T-helper 17 cell (primary cell): ENCODE data around the gene AWAT2. TPM values are rescaled to one million over a fixed set of nuclear protein-coding genes. Genes with fewer than 3 reads are reported as not detected.

Experiments used
- ATAC-seq: fragments of 150-1000 bp; cut with Tn5 transposase; 2 replicates; pipeline ENCODE4 v1.10.0; 2021; ENCODE audit warnings: mild to moderate bottlenecking, moderate library complexity
- DNase-seq, 3 donors: peaks; one replicate each; pipeline versions ENCODE4 v3.0.0 to v3.0.0-alpha.2; 2020 to 2021
- H3K9me3 ChIP-seq: one replicate; pipeline ENCODE4 v1.7.0; 2013; ENCODE audit warnings: low read length, mild to moderate bottlenecking; ENCODE audit not compliant: control insufficient read depth, poor library complexity, severe bottlenecking
- H3K27ac Mint-ChIP-seq: one replicate; pipeline ENCODE4 v1.8.0; 2022; ENCODE audit warnings: mild to moderate bottlenecking, moderate library complexity, mixed read lengths
- H3K27me3 Mint-ChIP-seq: one replicate; pipeline ENCODE4 v1.8.0; 2022; ENCODE audit warnings: mixed read lengths
- H3K36me3 Mint-ChIP-seq: one replicate; pipeline ENCODE4 v1.8.0; 2022; ENCODE audit warnings: low read depth, mixed read lengths
- H3K4me1 Mint-ChIP-seq: one replicate; pipeline ENCODE4 v1.8.0; 2022; ENCODE audit warnings: mild to moderate bottlenecking, mixed read lengths
- H3K4me3 Mint-ChIP-seq: one replicate; pipeline ENCODE4 v1.8.0; 2022; ENCODE audit warnings: mild to moderate bottlenecking, moderate library complexity, mixed read lengths
- total RNA-seq, 4 donors: library from RNA in 2 of 4; stranded (reverse) in 2 of 4; gene quantifications; one replicate each; pipeline ENCODE4 v1.2.3 and lab custom pipeline; 2022 to 2026

Gene AWAT2
- total RNA-seq, 2 donors from 2014 or later: not detected

GRCh38 chrX:70033348-70034051 is 16.2 kb downstream of the AWAT2 start:
- peaks cover 13% of the 10 kb centered on the region for H3K4me1 Mint-ChIP-seq
- ATAC-seq (no peak), DNase-seq (no peak)
- no peak overlapping the region for H3K4me3 Mint-ChIP-seq
- no peaks in the 10 kb centered on the region for H3K36me3 Mint-ChIP-seq
- H3K27me3 Mint-ChIP-seq: no peaks in the 10 kb centered on the region
- no peak overlapping the region for H3K27ac Mint-ChIP-seq
- H3K9me3 ChIP-seq: no peaks in the 10 kb centered on the region

DNA sequence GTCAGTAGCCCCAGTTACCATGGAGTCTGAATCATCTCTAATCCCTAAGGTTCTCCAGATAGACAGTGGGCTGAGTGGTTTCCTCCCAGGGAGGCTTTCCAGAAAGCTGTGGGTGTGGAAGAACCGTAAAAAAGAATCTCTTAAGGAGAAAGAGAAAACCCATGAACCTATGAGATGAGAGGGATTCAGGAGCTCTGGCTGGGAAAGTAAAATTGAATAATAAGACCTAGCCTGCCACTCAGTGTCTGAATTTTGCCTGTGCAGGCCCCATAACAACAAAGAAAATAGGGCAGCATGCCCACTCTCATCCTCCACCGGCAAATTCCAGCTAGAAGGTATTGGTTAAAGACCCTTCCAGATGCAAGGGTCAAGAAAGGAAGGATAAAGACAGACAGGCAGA is 16.9 kb downstream of the AWAT2 start:
- no peaks in the 10 kb centered on the region for H3K36me3 Mint-ChIP-seq
- peaks cover 13% of the 10 kb centered on the region for H3K4me1 Mint-ChIP-seq
- no peaks in the 10 kb centered on the region for H3K9me3 ChIP-seq
- ATAC-seq: no peak
- H3K4me3 Mint-ChIP-seq: no peak overlapping the region
- no peak overlapping the region for H3K27ac Mint-ChIP-seq
- DNase-seq: no peak
- H3K27me3 Mint-ChIP-seq: no peaks in the 10 kb centered on the region

DNA sequence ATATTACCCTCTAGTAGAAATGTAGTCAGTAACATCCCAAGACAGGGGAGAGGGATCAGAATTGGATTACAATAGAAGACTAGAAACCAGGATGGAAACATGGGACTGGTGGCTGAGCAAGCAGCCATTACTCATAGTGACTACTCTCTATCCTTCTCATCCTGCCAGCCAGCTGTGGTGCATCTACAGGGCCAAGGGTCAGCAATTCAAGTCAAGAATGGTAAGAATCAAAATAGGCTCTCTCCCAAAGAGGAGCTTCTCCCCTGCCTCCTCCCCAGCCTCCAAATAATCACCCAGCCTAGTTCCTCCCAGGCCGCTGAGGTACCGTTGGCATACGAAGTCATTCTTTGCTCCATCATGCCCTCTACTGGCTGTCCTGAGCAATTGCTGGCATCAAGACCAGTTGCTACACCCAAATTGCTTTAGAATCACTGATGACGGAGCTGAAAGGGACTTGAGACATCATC is 19.4 kb downstream of the AWAT2 start:
- Mint-ChIP-seq H3K27me3 (no peaks in the 10 kb centered on the region), H3K27ac (no peak overlapping the region), H3K36me3 (no peaks in the 10 kb centered on the region), H3K4me1 (peaks cover 25% of the 10 kb centered on the region), H3K4me3 (no peak overlapping the region)
- DNase-seq (peak in 2 of 3 donors; percentile 10 to 28), ATAC-seq (peak; percentile 75)
- no peaks in the 10 kb centered on the region for H3K9me3 ChIP-seq

DNA sequence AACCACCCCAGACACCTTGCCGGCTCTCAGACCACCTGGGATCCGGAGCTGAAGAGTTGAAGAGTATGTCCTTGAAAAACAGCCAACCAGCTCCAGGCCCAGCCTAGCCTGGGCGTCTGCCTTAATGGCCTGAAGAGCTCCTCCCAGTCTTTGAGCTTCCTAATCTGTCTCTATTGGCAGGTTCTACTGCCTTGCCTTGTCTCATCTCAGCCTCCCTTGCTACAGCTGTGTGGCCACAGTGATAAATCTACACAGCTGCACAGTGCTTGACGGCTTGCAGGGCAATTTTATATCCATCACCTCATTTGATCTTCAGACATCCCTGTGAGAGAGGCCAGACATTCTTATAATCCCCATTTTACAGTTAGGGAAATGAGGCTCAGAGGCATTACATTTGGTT is 19.9 kb downstream of the AWAT2 start:
- peaks cover 25% of the 10 kb centered on the region for H3K4me1 Mint-ChIP-seq
- H3K27me3 Mint-ChIP-seq: no peaks in the 10 kb centered on the region
- ATAC-seq (no peak), DNase-seq (no peak)
- no peaks in the 10 kb centered on the region for H3K36me3 Mint-ChIP-seq
- no peaks in the 10 kb centered on the region for H3K9me3 ChIP-seq
- H3K4me3 Mint-ChIP-seq: no peak overlapping the region
- no peak overlapping the region for H3K27ac Mint-ChIP-seq

- no peaks in the 10 kb centered on the region for H3K36me3 Mint-ChIP-seq
- DNase-seq: no peak
- no peak overlapping the region for H3K4me3 Mint-ChIP-seq
- H3K4me1 Mint-ChIP-seq: peaks cover 24% of the 10 kb centered on the region
- no peak for ATAC-seq
- no peaks in the 10 kb centered on the region for H3K27me3 Mint-ChIP-seq
- no peaks in the 10 kb centered on the region for H3K9me3 ChIP-seq
- no peak overlapping the region for H3K27ac Mint-ChIP-seq
Observed at GRCh38 chrX:70026851-70027200, 22.9 kb downstream of the AWAT2 start.

GRCh38 chrX:70026112-70026850 is 23.5 kb downstream of the AWAT2 start:
- no peaks in the 10 kb centered on the region for H3K36me3 Mint-ChIP-seq
- H3K27ac Mint-ChIP-seq: no peak overlapping the region
- H3K27me3 Mint-ChIP-seq: no peaks in the 10 kb centered on the region
- DNase-seq: no peak
- H3K9me3 ChIP-seq: no peaks in the 10 kb centered on the region
- H3K4me3 Mint-ChIP-seq: peak overlapping the region; percentile 53
- peaks cover 24% of the 10 kb centered on the region for H3K4me1 Mint-ChIP-seq
- no peak for ATAC-seq

GRCh38 chrX:70025464-70025863 is 24.3 kb downstream of the AWAT2 start:
- Mint-ChIP-seq H3K4me1 (peaks cover 23% of the 10 kb centered on the region), H3K36me3 (no peaks in the 10 kb centered on the region), H3K27ac (no peak overlapping the region), H3K4me3 (peak overlapping the region; percentile 53), H3K27me3 (no peaks in the 10 kb centered on the region)
- H3K9me3 ChIP-seq: no peaks in the 10 kb centered on the region
- DNase-seq (no peak), ATAC-seq (no peak)

DNA sequence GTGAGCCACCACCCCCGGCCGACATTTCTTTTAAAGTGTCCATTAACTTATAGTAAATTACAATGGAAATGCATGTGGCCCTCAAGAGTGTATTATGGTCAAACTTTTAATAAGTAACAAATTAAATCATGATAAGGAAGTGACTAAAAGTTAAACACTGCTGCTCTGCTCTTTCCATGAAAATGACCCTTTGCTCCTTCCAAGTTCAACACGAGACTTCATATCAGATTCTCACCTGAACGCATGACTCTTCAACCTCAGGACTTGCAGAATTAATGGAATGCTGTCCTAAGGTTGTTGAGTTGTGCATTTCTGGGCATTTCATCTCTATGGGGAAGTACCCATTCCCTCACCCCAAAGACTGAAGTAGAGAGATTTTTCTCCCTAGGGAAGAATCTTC is 27.1 kb downstream of the AWAT2 start:
- Mint-ChIP-seq H3K27ac (no peak overlapping the region), H3K36me3 (peaks cover under 1% of the 10 kb centered on the region), H3K4me1 (peaks cover 14% of the 10 kb centered on the region), H3K4me3 (no peak overlapping the region), H3K27me3 (no peaks in the 10 kb centered on the region)
- ATAC-seq (no peak), DNase-seq (no peak)
- no peaks in the 10 kb centered on the region for H3K9me3 ChIP-seq

GRCh38 chrX:70016513-70016912 is 33.2 kb downstream of the AWAT2 start:
- Mint-ChIP-seq H3K4me1 (peaks cover 12% of the 10 kb centered on the region), H3K27me3 (no peaks in the 10 kb centered on the region), H3K4me3 (peak overlapping the region; percentile 15), H3K27ac (peak overlapping the region; percentile 6), H3K36me3 (peaks cover 2% of the 10 kb centered on the region)
- H3K9me3 ChIP-seq: no peaks in the 10 kb centered on the region
- ATAC-seq (peak; percentile 40), DNase-seq (no peak)

DNA sequence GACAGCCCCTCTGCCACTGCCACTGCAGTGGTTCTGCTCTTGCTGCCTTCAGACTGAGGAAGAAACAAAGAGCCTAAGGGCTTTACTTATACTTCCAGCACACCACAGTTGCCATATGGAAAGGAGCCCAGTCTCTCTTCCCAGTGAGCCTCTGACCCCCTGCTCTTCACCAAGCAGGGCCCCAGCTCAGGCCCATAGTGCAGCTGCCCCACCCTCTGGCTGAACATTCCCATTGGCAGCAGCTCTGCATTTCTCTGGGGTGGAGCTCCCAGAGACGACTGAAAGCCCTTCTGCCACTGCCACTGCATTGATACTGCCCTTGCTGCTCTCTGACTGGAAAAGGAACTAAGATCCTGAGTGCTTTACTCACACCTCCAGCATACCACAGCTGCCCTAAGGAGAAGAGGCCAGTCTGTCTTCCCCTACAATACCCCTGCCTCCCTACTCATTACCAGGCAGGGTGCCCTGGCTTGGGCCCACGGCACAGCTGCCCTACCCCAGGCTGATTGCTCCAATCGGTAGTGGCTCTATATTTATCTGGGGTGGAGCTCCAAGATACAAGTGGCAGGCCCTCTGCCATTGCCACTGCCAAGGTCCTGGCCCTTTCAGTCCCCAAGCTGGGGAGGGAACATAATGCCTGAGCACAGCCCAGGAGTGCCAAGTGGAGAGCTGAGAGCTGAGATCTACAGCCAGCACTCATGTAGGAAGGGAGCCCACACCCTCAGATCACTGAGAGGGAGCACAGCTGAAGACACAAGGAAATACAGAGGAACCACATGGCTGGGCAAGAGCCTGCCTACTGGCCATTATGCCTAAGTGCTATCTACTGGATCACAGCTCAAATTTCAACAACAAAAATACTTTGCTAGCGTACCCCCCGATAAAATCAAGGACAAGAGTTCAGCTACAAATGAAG is 36.0 kb downstream of the AWAT2 start:
- peaks cover 2% of the 10 kb centered on the region for H3K36me3 Mint-ChIP-seq
- peaks cover 12% of the 10 kb centered on the region for H3K4me1 Mint-ChIP-seq

GRCh38 chrX:70012756-70013155 is 37.0 kb downstream of the AWAT2 start:
- ATAC-seq (no peak), DNase-seq (no peak)
- Mint-ChIP-seq H3K4me1 (peaks cover 12% of the 10 kb centered on the region), H3K4me3 (no peak overlapping the region), H3K27ac (no peak overlapping the region), H3K36me3 (peaks cover 2% of the 10 kb centered on the region), H3K27me3 (no peaks in the 10 kb centered on the region)
- no peaks in the 10 kb centered on the region for H3K9me3 ChIP-seq

More for the DNA sequence above, 36.0 kb downstream of the AWAT2 start:
- H3K9me3 ChIP-seq: no peaks in the 10 kb centered on the region
- H3K27ac Mint-ChIP-seq: no peak overlapping the region
- no peak for DNase-seq
- ATAC-seq: no peak
- no peaks in the 10 kb centered on the region for H3K27me3 Mint-ChIP-seq
- no peak overlapping the region for H3K4me3 Mint-ChIP-seq

DNA sequence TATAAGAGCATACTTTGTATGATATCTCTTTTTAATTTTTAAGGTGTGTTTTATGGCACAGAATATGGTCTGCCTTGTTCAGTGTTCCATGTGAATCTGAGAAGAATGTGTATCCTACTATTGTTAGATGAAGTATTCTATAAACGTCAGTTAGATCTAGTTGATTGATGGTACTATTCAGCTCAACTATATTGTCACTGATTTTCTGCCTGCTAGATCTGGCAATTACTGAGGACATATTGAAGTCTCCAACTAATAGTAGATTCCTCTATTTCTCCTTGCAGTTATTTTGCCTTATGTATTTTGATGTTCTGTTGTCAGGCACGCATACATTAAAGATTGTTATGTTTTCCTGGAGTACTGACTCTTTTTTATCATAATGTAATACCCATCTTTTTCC is 39.8 kb downstream of the AWAT2 start:
- Mint-ChIP-seq H3K36me3 (no peaks in the 10 kb centered on the region), H3K27ac (no peak overlapping the region), H3K27me3 (no peaks in the 10 kb centered on the region), H3K4me1 (peaks cover 4% of the 10 kb centered on the region), H3K4me3 (no peak overlapping the region)
- DNase-seq (no peak), ATAC-seq (no peak)
- no peaks in the 10 kb centered on the region for H3K9me3 ChIP-seq

DNA sequence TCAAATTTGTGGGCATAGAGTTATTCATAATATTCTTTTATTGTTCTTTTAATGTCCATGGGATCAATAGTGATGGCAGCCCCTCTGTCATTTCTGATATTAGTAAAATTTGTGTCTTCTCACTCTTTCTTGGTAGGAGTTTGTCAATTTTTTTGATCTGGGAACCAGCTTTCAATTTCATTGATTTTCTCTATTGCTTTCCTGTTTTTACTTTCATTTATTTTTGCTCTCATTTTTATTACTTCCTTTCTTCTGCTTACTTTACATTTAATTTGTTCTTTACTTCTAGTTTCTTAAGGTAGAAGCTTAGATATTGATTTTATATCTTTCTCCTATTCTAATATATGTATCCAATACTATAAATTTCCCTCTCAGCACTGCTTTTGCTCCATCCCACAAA is 40.7 kb downstream of the AWAT2 start:
- Mint-ChIP-seq H3K36me3 (no peaks in the 10 kb centered on the region), H3K4me1 (peaks cover 4% of the 10 kb centered on the region), H3K27ac (no peak overlapping the region), H3K27me3 (no peaks in the 10 kb centered on the region), H3K4me3 (no peak overlapping the region)
- ATAC-seq (no peak), DNase-seq (no peak)
- H3K9me3 ChIP-seq: no peaks in the 10 kb centered on the region
